IPS DF 6.9 (cell line): ENCODE results near the gene GPR82.
"Not testable (repeated sequence)": the region's sequence is repeated elsewhere in the genome, so short reads cannot be mapped to it uniquely, and the experiment has no call there.

Experiments
- DNase-seq: peaks from one replicate; pipeline ENCODE4 v3.0.0-alpha.2; 2013; ENCODE audit warnings: low read depth, low spot score
- H3K27ac ChIP-seq: one replicate; pipeline ENCODE4 v1.5.1; 2013; ENCODE audit warnings: low read length, control low read depth
- H3K27me3 ChIP-seq: 2 replicates; pipeline ENCODE4 v1.6.1; 2013; ENCODE audit warnings: mild to moderate bottlenecking, low read length; ENCODE audit not compliant: control insufficient read depth, insufficient read depth
- H3K36me3 ChIP-seq: 2 replicates; pipeline ENCODE4 v1.6.1; 2013; ENCODE audit warnings: low read length; ENCODE audit not compliant: control insufficient read depth, insufficient read depth
- H3K4me1 ChIP-seq: 2 replicates; pipeline ENCODE4 v1.6.1; 2013; ENCODE audit warnings: low read length; ENCODE audit not compliant: control insufficient read depth, insufficient read depth
- H3K4me3 ChIP-seq: 2 replicates; pipeline ENCODE4 v1.5.1; 2013; ENCODE audit warnings: mild to moderate bottlenecking, low read length
- H3K9me3 ChIP-seq: 2 replicates; pipeline ENCODE4 v1.6.1; 2013; ENCODE audit warnings: low read length, inconsistent platforms; ENCODE audit not compliant: control insufficient read depth, insufficient read depth
- WGBS: extraction: QIAGEN DNeasy Blood & Tissue Kit; methylation state at CpG from one replicate; pipeline ENCODE4 v1.1.7; 2013; ENCODE audit warnings: mixed read lengths, missing lambda C conversion rate; ENCODE audit not compliant: insufficient read length, insufficient coverage; 5-methylcytosine and 5-hydroxymethylcytosine counted together

GPR82 gene

DNA sequence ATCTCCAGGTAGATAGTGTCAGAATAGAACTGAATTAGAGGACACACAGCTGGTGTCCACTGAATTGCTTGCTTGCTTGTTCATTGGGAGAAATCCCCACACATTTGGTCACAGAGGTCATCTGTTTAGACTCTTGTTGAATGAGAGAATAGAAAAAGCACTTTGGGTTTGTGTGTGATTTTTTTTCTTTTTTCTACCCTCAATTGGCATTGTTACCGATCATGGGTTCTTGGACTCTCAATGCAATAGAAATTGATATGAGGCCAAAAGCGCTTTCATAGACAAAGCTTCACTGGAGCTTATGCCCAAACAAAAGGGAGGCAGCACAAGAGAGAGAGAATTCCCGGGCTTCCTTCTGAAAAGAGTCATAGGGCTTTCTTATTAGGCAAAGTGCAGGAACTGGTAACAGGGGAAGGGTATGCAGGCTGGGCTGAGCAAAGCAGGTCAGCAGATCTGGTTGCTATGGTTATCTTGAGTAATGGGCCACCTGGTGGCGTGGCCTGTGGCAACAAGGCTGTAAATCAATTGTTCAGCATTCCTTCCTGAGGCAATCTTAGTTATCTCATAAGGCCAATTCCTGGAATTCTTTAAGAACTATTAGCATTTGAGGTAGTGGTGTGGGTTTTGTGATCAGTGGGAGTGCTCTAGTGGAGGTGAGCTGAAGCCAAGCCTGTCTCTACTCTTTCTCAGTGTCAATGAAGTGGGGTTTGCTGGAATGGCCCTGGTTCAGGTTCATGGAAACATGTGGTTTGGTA, 5.3 kb upstream of the GPR82 start:
- Histone ChIP-seq H3K27me3 (no peaks in the 10 kb centered on the region), H3K9me3 (no peaks in the 10 kb centered on the region; the same call in 1 of the 2 replicates), H3K4me1 (peaks cover 1% of the 10 kb centered on the region; the same call in 1 of the 2 replicates), H3K4me3 (no peak overlapping the region), H3K27ac (no peak overlapping the region), H3K36me3 (no peaks in the 10 kb centered on the region)
- DNase-seq = no peak
- WGBS = no CpG with 5 or more reads among the region's 4 CpGs

DNA sequence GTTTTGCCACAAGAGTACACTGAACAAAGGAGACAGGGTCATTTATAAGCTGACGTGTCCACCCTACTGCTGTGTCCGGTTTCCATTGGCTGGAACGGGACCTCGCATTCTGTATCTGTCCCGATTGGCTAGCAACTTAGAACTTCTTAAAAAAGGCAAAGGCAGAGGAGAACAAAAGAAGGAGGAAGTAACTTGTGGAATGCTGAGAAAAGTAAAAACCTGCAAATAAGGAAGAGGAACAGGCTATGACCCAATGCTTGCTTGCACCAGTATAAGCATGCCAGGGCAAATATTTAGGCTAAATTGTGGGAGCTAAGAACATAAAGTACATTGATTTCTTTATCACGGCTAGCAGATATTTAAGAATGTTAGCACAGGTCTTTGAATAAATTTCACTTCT, 4.4 kb upstream of the GPR82 start:
- not testable (repeated sequence) for H3K27me3 ChIP-seq
- WGBS = no CpG with 5 or more reads among the region's 6 CpGs

DNA sequence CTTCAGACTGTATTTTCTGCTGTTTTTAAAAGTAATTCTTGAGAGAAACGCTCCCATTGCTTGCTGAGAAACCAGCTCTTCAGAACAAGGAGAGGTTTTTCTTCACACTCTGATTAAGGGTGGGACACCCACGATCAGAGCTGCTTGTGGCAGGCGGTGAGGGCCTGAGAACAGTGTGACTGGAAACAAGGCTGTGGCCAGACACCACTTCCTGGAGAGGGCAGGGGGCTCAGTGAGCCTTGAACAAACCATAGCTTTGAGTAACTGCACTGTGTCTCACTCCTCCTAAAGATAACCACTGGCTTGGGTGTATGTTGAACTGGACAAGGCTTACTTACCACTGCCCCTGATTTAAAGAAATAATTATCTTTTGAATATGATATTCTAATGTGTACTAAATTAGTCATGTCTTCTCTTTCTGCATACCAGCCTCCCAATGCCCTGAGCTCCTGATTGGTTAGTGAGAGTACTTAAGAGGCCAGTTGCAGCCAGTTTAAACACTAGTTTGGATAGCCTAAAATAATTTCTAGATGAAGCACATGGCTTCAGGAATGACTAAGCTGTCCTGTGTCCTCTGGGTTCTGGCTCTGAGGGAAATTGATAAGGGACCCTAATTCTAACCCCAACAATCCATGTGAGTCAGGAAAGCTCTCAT, 3.7 kb upstream of the GPR82 start:
- no peak overlapping the region for H3K27ac ChIP-seq
- peaks cover 1% of the 10 kb centered on the region; the same call in 1 of the 2 replicates for H3K4me1 ChIP-seq
- H3K36me3 ChIP-seq = no peaks in the 10 kb centered on the region
- no peaks in the 10 kb centered on the region; the same call in 1 of the 2 replicates for H3K9me3 ChIP-seq
- no CpG with 5 or more reads among the region's 3 CpGs for WGBS
- DNase-seq = no peak
- H3K27me3 ChIP-seq = no peaks in the 10 kb centered on the region
- no peak overlapping the region for H3K4me3 ChIP-seq

More for the DNA sequence above, 4.4 kb upstream of the GPR82 start:
- not testable (repeated sequence) for H3K36me3 ChIP-seq, H3K9me3 ChIP-seq, H3K4me1 ChIP-seq, DNase-seq, H3K27ac ChIP-seq, H3K4me3 ChIP-seq

DNA sequence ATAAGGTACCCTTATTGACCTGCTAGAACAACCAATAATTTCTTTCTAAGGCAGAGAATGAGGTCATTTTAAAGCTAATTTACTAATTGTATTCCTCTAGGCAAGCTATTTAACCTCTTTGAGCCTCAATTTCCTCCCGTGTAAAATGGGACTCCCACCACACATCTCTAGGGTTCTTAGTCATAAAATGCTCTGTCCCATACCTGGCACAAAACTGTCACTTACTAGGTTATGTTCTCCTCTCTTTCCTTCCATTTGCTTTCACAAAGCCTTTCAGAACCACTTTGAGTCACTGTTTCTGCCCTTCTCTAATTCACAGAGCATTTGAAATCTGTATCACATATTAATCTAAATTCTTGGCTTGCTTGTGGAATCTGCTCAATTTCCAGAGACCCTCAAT, 2.4 kb upstream of the GPR82 start:
- H3K27me3 ChIP-seq = no peaks in the 10 kb centered on the region
- no peaks in the 10 kb centered on the region; the same call in 1 of the 2 replicates for H3K9me3 ChIP-seq
- no peak for DNase-seq
- no peaks in the 10 kb centered on the region for H3K36me3 ChIP-seq
- no CpG with 5 or more reads among the region's 1 CpG for WGBS
- H3K4me1 ChIP-seq = peaks cover 1% of the 10 kb centered on the region; the same call in 1 of the 2 replicates
- no peak overlapping the region for H3K4me3 ChIP-seq
- no peak overlapping the region for H3K27ac ChIP-seq

DNA sequence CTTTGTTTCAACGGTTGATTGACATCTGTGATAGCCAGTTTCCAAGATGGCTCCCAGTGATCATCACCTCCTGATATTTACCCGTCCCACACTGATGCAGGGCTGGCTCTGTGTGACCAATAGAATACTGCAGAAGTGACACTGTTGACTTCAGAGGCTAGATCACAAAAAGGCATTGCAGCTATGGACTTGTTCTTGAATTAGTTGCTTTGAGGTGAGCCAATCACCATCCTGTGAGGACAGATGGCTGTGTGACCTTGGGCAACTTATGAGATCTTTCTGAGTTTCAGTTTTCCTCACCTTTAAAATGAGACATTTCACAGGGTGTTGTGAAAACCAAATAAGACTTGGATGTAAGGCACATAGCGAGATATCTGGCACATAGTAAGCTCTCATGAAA, 1.8 kb upstream of the GPR82 start:
- Histone ChIP-seq H3K4me1 (peaks cover 1% of the 10 kb centered on the region; the same call in 1 of the 2 replicates), H3K36me3 (no peaks in the 10 kb centered on the region), H3K4me3 (no peak overlapping the region), H3K27me3 (no peaks in the 10 kb centered on the region), H3K9me3 (no peaks in the 10 kb centered on the region; the same call in 1 of the 2 replicates), H3K27ac (no peak overlapping the region)
- no peak for DNase-seq
- whole genome bisulfite sequencing = no CpG with 5 or more reads among the region's 3 CpGs

DNA sequence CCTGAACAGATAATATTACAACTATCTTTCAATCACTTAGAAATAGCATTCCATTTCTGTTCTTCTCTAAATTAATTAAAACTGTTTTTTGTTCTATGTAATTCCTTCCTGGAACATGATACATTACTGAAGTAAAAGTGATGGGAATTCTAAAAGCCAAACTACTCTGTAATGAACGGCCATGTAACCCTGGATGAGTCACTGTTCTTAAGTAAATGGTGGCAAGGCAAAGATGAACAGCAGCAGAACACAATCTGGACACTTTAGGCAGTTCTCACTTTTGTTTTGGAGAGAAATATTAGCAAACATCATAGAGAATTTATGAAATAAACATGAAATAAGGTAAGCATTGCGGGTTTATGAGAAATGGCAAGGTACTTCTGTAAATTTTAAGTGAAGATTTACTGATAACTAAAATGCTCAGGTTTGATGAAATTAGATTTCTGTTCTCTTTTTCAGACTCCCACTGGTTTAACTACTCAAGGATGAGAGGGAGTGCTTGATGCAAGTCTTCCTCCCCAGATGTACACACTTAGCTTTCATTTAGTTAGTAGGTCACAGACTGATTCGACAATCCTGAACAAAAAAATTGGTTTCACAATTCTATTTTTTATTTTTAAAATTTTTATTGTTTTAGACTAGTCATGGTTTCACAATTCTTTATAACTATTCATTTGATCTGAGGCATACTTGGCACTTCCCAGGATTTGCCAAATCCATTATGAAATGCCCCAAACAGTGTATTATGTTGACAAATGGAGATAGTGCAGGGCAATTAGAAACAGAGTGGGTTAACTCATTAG, 964 bp upstream of the GPR82 start:
- H3K27ac ChIP-seq = no peak overlapping the region
- H3K27me3 ChIP-seq = no peaks in the 10 kb centered on the region
- no peaks in the 10 kb centered on the region; the same call in 1 of the 2 replicates for H3K9me3 ChIP-seq
- no peaks in the 10 kb centered on the region for H3K36me3 ChIP-seq
- no peak overlapping the region for H3K4me3 ChIP-seq
- no CpG with 5 or more reads among the region's 3 CpGs for WGBS
- no peak for DNase-seq
- H3K4me1 ChIP-seq = peaks cover 1% of the 10 kb centered on the region; the same call in 1 of the 2 replicates

DNA sequence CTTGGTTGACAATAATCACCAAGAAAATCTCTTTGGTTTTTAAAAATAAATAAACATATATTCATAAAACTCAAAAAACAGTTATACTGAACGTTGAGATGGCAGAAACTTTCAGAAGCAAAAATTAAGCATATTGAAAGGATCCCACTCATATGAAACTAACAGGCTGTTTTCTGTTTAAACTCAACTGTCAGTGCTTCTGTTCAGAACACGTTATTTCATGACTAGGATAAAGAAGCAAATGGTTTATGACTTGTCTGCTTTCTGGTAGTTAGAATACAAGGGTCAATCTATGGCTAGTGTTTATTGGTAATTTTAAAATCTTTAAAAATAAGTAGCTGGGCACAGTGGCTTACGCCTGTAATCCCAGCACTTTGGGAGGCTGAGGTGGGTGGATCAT, 4.1 kb downstream of the GPR82 start:
- no peak for DNase-seq
- no peaks in the 10 kb centered on the region for H3K4me1 ChIP-seq
- no peaks in the 10 kb centered on the region for H3K9me3 ChIP-seq
- H3K27ac ChIP-seq = no peak overlapping the region
- H3K27me3 ChIP-seq = no peaks in the 10 kb centered on the region
- no CpG with 5 or more reads among the region's 3 CpGs for WGBS
- no peak overlapping the region for H3K4me3 ChIP-seq
- H3K36me3 ChIP-seq = no peaks in the 10 kb centered on the region

DNA sequence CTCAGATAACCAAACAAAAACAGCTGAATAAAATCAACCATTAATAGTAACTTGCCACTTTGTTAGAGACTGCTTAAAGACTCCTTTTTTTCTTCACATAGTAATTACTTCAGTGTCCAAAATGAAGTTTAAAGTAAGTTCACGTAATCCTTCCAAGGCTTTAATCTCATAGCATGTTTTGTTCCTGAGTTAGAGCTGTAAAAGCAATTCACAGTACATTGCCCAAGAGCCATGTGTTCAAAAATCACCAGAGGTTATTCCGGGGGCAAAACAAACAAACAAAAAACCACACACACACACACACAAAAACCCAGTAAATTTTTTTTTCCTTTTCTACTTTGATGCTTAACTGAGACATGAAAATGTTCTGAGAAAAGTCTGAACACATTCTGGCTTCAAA, 6.1 kb downstream of the GPR82 start:
- no peaks in the 10 kb centered on the region for H3K9me3 ChIP-seq
- WGBS = no CpG with 5 or more reads among the region's 2 CpGs
- H3K27me3 ChIP-seq = no peaks in the 10 kb centered on the region
- DNase-seq = no peak
- no peak overlapping the region for H3K27ac ChIP-seq
- no peak overlapping the region for H3K4me3 ChIP-seq
- H3K4me1 ChIP-seq = no peaks in the 10 kb centered on the region
- no peaks in the 10 kb centered on the region for H3K36me3 ChIP-seq

DNA sequence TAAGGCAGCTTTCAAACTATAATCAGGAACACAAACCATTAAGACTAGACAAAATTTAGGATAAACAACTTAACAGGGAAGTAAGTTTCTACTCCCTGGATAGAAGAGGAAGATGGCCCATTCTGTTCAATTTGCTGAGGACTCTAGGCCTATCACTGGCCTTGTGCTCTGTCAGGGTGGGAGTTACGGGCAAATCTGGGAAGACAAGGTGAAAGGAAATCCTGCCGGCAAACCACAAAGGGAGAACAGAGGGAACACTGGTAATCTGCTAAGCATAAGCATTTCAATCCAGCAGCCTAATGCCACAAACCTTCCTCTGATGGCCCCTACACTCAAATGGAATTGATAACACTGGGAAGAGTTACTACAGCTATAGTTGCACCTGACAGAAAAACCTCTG, 8.3 kb downstream of the GPR82 start:
- H3K36me3 ChIP-seq = no peaks in the 10 kb centered on the region
- WGBS = no CpG with 5 or more reads among the region's 2 CpGs
- H3K27me3 ChIP-seq = no peaks in the 10 kb centered on the region
- no peak for DNase-seq
- no peak overlapping the region for H3K4me3 ChIP-seq
- no peak overlapping the region for H3K27ac ChIP-seq
- H3K4me1 ChIP-seq = no peaks in the 10 kb centered on the region
- no peaks in the 10 kb centered on the region for H3K9me3 ChIP-seq

DNA sequence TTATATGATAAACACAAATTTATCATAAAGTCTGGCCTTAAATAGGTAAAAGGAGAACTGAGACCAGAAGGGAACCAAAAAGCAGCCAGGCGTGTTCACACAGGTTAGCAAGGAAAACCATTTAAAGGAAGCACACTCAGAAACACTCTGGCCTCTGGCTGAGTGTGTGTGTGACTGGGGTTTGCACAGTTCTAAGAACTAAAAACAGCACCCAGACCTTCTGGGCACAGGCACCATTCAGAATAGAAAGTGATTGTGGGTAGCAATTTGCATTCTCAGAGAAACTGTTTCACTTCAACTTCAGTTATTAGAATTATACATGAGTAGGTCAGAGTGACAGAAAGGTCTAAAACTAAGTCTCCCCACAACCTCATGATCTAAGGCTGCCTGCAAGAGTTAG, 10.0 kb downstream of the GPR82 start:
- no peak for DNase-seq
- Histone ChIP-seq H3K27ac (no peak overlapping the region), H3K36me3 (no peaks in the 10 kb centered on the region), H3K27me3 (no peaks in the 10 kb centered on the region), H3K4me3 (no peak overlapping the region), H3K9me3 (no peaks in the 10 kb centered on the region), H3K4me1 (no peaks in the 10 kb centered on the region)
- WGBS = no CpG with 5 or more reads among the region's 1 CpG
